Peyer's patch (tissue), 4 donors: ENCODE data around the gene MATR3.

Experiments
- CTCF ChIP-seq, 6 experiments: fragments of 450-650 bp in 4 of 6; fragments of 200-600 bp in 2 of 6; sonication (generic) in 1 of 6; IDR thresholded peaks; one replicate each; pipeline ENCODE4 v1.5.1; 2017 to 2019; ENCODE audit warnings: antibody characterized with exemption in 6 of 6, mild to moderate bottlenecking in 3 of 6, moderate library complexity in 1 of 6
- POLR2A ChIP-seq, 2 donors: fragments of 450-650 bp; IDR thresholded peaks; one replicate each; pipeline ENCODE4 v1.5.1; 2017; ENCODE audit warnings: antibody characterized with exemption in 2 of 2, mild to moderate bottlenecking in 2 of 2, moderate library complexity in 2 of 2

GRCh38 chr5:139354186-139354585 lies 60.6 kb downstream of the MATR3 start:
- TF ChIP-seq CTCF (IDR thresholded peaks at IDR 0.05): no peak
- no peak for TF ChIP-seq POLR2A (IDR thresholded peaks at IDR 0.05)
